K562 (cell line): ENCODE data around the gene PARP9. TPM values are rescaled to one million over a fixed set of nuclear protein-coding genes. Genes with fewer than 3 reads are reported as not detected.

Source experiments
- ATAC-seq: fragments of 200-7000 bp; cut with Tn5 transposase; 3 replicates; pipeline ENCODE4 v1.9.1; 2020; ENCODE audit warnings: moderate library complexity
- BruUV-seq: library from RNA; stranded (reverse); fragments of 400-500 nt; replicated peaks from 2 replicates; lab custom pipeline; 2021; lab: Mats Ljungman, UMichigan
- CTCF ChIA-PET: fragments of 300-600 bp; formaldehyde crosslinking; extraction: SDS; loops from one replicate; lab custom pipeline; 2021; ENCODE audit warnings: low intra/inter-chr PET ratio; lab: Yijun Ruan, JAX
- POLR2A ChIA-PET: fragments of 300-600, 350-650 bp; sonication (Branson Sonifier 250); formaldehyde crosslinking; extraction: SDS; loops from one replicate; lab custom pipeline; 2021; ENCODE audit warnings: antibody characterized with exemption, inconsistent platforms; lab: Yijun Ruan, JAX
- DNase-seq, 4 experiments: peaks; one replicate each; pipeline versions ENCODE4 v3.0.0 to v3.0.0-alpha.2; 2011 to 2018; ENCODE audit warnings: low spot score in 3 of 4, mixed read lengths in 3 of 4; ENCODE audit errors: extremely low read depth in 1 of 4
- FAIRE-seq: peaks from 2 replicates; lab custom pipeline; 2011; peaks lifted over from hg19 to GRCh38; lab: Jason Lieb, UNC
- H2AFZ ChIP-seq: 2 replicates; pipeline ENCODE4 v1.6.0; 2011; ENCODE audit warnings: low read depth, low read length, control low read depth, inconsistent platforms
- H3K27ac ChIP-seq: fragments of 200-600 bp; 3 replicates; pipeline ENCODE4 v1.8.0; 2011; ENCODE audit warnings: low read depth, mild to moderate bottlenecking, control low read depth, inconsistent platforms, low read length, moderate library complexity, mixed read lengths; ENCODE audit errors: extremely low read depth
- H3K27me3 ChIP-seq, 2 experiments: fragments of 300-600 bp in 1 of 2; 2 replicates in 1 of 2; 3 replicates in 1 of 2; pipeline versions ENCODE4 v1.6.0 to v1.8.0; 2011; ENCODE audit warnings: inconsistent platforms in 2 of 2, low read length in 2 of 2, mild to moderate bottlenecking in 1 of 2, mixed read lengths in 1 of 2, moderate library complexity in 1 of 2; ENCODE audit not compliant: control insufficient read depth in 2 of 2, insufficient read depth in 2 of 2
- H3K36me3 ChIP-seq: fragments of 300-600 bp; 3 replicates; pipeline ENCODE4 v1.8.0; 2011; ENCODE audit warnings: mild to moderate bottlenecking, low read length, inconsistent platforms; ENCODE audit not compliant: control insufficient read depth, insufficient read depth
- H3K4me1 ChIP-seq, 2 experiments: fragments of 200-600 bp in 1 of 2; replicated peaks in 1 of 2; 2 replicates in 1 of 2; 3 replicates in 1 of 2; pipeline versions ENCODE4 v1.5.1 to v1.8.0; 2011; ENCODE audit warnings: inconsistent platforms in 2 of 2, low read length in 2 of 2, mild to moderate bottlenecking in 1 of 2, mixed read lengths in 1 of 2, moderate library complexity in 1 of 2; ENCODE audit not compliant: control insufficient read depth in 2 of 2, insufficient read depth in 2 of 2
- H3K4me2 ChIP-seq: 2 replicates; pipeline ENCODE4 v1.6.1; 2011; ENCODE audit warnings: low read length, control low read depth, inconsistent platforms, mixed read lengths; ENCODE audit not compliant: insufficient read depth
- H3K4me3 ChIP-seq: fragments of 200-600 bp; sonication (generic), shearing (Covaris generic); 2 replicates; pipeline ENCODE4 v1.5.1; 2016; ENCODE audit warnings: control low read depth, inconsistent platforms
- H3K79me2 ChIP-seq: fragments of 200-600 bp; 3 replicates; pipeline ENCODE4 v1.8.0; 2011; ENCODE audit warnings: low read length, inconsistent platforms; ENCODE audit not compliant: control insufficient read depth, insufficient read depth
- H3K9ac ChIP-seq, 2 experiments: 2 replicates each; pipeline versions ENCODE4 v1.6.0 to v1.6.1; 2011; ENCODE audit warnings: low read depth in 2 of 2, low read length in 2 of 2, control low read depth in 1 of 2, inconsistent platforms in 1 of 2, mild to moderate bottlenecking in 1 of 2, mixed read lengths in 1 of 2; ENCODE audit not compliant: insufficient read depth in 1 of 2
- H3K9me1 ChIP-seq: one replicate; pipeline ENCODE4 v1.6.0; 2011; ENCODE audit warnings: inconsistent platforms, mild to moderate bottlenecking, low read length, moderate library complexity; ENCODE audit not compliant: control insufficient read depth, insufficient read depth
- H3K9me3 ChIP-seq: replicated peaks from 2 replicates; pipeline ENCODE4 v1.5.1; 2011; ENCODE audit warnings: low read depth, low read length, inconsistent platforms; ENCODE audit not compliant: control insufficient read depth, insufficient read depth
- H4K20me1 ChIP-seq: replicated peaks from 2 replicates; pipeline ENCODE4 v1.6.1; 2011; ENCODE audit warnings: low read length, inconsistent platforms, mixed read lengths; ENCODE audit not compliant: control insufficient read depth, insufficient read depth
- ARNT ChIP-seq, 2 experiments: fragments of 450-650 bp; IDR thresholded peaks; 2 replicates each; pipeline ENCODE4 v1.6.1; 2016; ENCODE audit warnings: mild to moderate bottlenecking in 1 of 2
- BDP1 ChIP-seq: IDR thresholded peaks from 3 replicates; pipeline ENCODE4 v1.6.1; 2011; ENCODE audit not compliant: insufficient read length, insufficient read depth
- CC2D1A ChIP-seq: fragments of 450-650 bp; IDR thresholded peaks from 2 replicates; pipeline ENCODE4 v1.6.1; 2017; ENCODE audit warnings: mild to moderate bottlenecking
- FOSL1 ChIP-seq: fragments of 200-800 bp; sonication (Bioruptor generic); conservative IDR thresholded peaks from 2 replicates; pipeline ENCODE4 v1.6.1; 2016; ENCODE audit warnings: missing genetic modification characterization, missing compliant biosample characterization
- IFI16 ChIP-seq: fragments of 250-450 bp; sonication (Bioruptor Pico); IDR thresholded peaks from 2 replicates; pipeline ENCODE4 v2.1.2; 2022; ENCODE audit warnings: mild to moderate bottlenecking, inconsistent platforms
- JUNB ChIP-seq: fragments of 450-650 bp; formaldehyde crosslinking; conservative IDR thresholded peaks from 2 replicates; pipeline ENCODE4 v1.4.0; 2020; ENCODE audit warnings: mild to moderate bottlenecking
- NR2F6 ChIP-seq: fragments of 450-650 bp; formaldehyde crosslinking; IDR thresholded peaks from 2 replicates; pipeline ENCODE4 v1.4.0; 2020; ENCODE audit warnings: mild to moderate bottlenecking
- ZNF239 ChIP-seq: fragments of 250-450 bp; sonication (Bioruptor Pico); IDR thresholded peaks from 2 replicates; pipeline ENCODE4 v1.4.0; 2020; ENCODE audit warnings: mild to moderate bottlenecking
- ZNF311 ChIP-seq: fragments of 250-450 bp; sonication (Bioruptor Pico); IDR thresholded peaks from 2 replicates; pipeline ENCODE4 v1.4.0; 2020; ENCODE audit warnings: mild to moderate bottlenecking, moderate library complexity
- ZNF551 ChIP-seq: fragments of 250-450 bp; sonication (Bioruptor Pico); IDR thresholded peaks from 2 replicates; pipeline ENCODE4 v1.5.0; 2021; ENCODE audit warnings: mild to moderate bottlenecking, moderate library complexity
- WGBS: fragments of 100-300 bp; shearing (Covaris generic); methylation state at CpG from one replicate; pipeline ENCODE4 v1.1.6; 2016; ENCODE audit warnings: low coverage, mixed read lengths; ENCODE audit not compliant: insufficient coverage; ENCODE audit errors: missing lambda C conversion rate; 5-methylcytosine and 5-hydroxymethylcytosine counted together
- in situ Hi-C: fragments of 300-500 bp; cut with MboI; formaldehyde crosslinking; loops from 4 replicates; pipeline ENCODE4 v1.15.0; 2018; ENCODE audit warnings: inconsistent platforms, mixed read lengths
- intact Hi-C: fragments of 100-400 bp; cut with micrococcal nuclease; formaldehyde crosslinking; loops from 2 replicates; pipeline ENCODE4 v1.14.2; 2022
- polyA plus RNA-seq, 8 experiments: library from polyadenylated mRNA; depleted of rRNA in 4 of 8; stranded (reverse) in 5 of 8; unstranded in 3 of 8; fragments of >200 nt; fragmentation: Nextera tagmentation in 2 of 8; fragmentation: Illumina TruSeq in 1 of 8; extraction: Ambion mirVana in 2 of 8; extraction: Trizol in 1 of 8; gene quantifications; 2 replicates each; pipeline versions ENCODE4 v1.2.1 to v1.2.3, GENCODE V29; 2011 to 2014; ENCODE audit warnings: inconsistent platforms in 1 of 8, missing spikeins in 1 of 8
- total RNA-seq, 7 experiments: library from RNA; depleted of rRNA in 6 of 7; stranded (reverse); fragments of >200 nt in 6 of 7; fragmentation: Illumina TruSeq in 2 of 7; extraction: Trizol in 2 of 7; gene quantifications; 2 replicates each; pipeline versions ENCODE4 v1.2.1 to v1.2.3, GENCODE V29; 2011 to 2021; ENCODE audit warnings: low replicate concordance in 1 of 7
- TF ChIP-seq, protein P1 (sequence below): fragments of 450-650 bp; IDR thresholded peaks from 2 replicates; pipeline ENCODE4 v1.6.1; 2017; ENCODE audit warnings: mild to moderate bottlenecking, moderate library complexity
- TF ChIP-seq, protein P2 (sequence below): fragments of 450-650 bp; IDR thresholded peaks from 2 replicates; pipeline ENCODE4 v1.6.1; 2018; ENCODE audit warnings: mild to moderate bottlenecking, low read depth; ENCODE audit not compliant: partially characterized antibody
- TF ChIP-seq, protein P3 (sequence below): IDR thresholded peaks from 2 replicates; pipeline ENCODE4 v1.6.1; 2012; ENCODE audit warnings: low read depth, low read length, improper control_type of control experiment, borderline replicate concordance

The PARP9 gene
- total and polyA plus RNA-seq, 9 of the 15 experiments (the other 6 are each of a cell fraction or from before 2014, with no cell fraction given): 2.1 to 4.8 (median 3.4) TPM

DNA sequence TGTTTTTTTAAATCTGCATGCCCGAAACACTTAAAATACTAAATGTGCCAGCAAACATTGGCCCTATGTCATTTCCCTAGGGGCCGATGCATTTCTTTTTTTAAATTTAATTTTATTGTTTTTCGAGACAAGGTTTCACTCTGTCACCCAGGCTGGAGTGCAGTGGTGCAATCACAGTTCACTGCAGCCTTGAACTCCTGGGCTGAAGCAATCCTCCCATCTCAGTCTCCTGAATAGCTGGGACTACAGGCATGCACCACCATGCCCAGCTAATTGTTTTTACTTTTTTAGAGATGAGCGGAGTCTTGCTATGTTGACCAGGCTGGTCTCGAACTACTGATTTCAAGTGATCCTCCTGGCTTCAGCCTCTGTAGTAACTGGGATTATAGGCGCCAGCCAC lies 5.5 kb downstream of the PARP9 start:
- ChIA-PET POLR2A (interaction anchor here (0.7 kb wide), 1 partner anchor 120 kb away, joined by 4 read pairs; no protein-coding TSS in a partner anchor), CTCF (no interaction called here)
- intact Hi-C loops (no loop called here), in situ Hi-C loops (no loop called here)
- no peaks in the 10 kb centered on the region for H4K20me1 ChIP-seq
- H3K79me2 ChIP-seq: no peaks in the 10 kb centered on the region; the same call in 2 of the 3 replicates
- no peak for ATAC-seq
- no peak overlapping the region for H3K9ac ChIP-seq
- H3K4me3 ChIP-seq: no peak overlapping the region
- no peak overlapping the region for H3K4me2 ChIP-seq
- TF ChIP-seq JUNB (CRISPR knock-in tag) (no peak), NR2F6 (CRISPR knock-in tag) (no peak), ZNF551 (CRISPR knock-in tag) (no peak), ARNT (IDR thresholded peaks at IDR 0.05) (no peak), BDP1 (no peak), ZNF311 (CRISPR knock-in tag) (no peak), FOSL1 (no peak), ZNF239 (CRISPR knock-in tag) (no peak), CC2D1A (no peak), IFI16 (CRISPR knock-in tag) (no peak)
- TF ChIP-seq, protein P1, sequence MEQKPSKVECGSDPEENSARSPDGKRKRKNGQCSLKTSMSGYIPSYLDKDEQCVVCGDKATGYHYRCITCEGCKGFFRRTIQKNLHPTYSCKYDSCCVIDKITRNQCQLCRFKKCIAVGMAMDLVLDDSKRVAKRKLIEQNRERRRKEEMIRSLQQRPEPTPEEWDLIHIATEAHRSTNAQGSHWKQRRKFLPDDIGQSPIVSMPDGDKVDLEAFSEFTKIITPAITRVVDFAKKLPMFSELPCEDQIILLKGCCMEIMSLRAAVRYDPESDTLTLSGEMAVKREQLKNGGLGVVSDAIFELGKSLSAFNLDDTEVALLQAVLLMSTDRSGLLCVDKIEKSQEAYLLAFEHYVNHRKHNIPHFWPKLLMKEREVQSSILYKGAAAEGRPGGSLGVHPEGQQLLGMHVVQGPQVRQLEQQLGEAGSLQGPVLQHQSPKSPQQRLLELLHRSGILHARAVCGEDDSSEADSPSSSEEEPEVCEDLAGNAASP: no peak
- TF ChIP-seq, protein P2, sequence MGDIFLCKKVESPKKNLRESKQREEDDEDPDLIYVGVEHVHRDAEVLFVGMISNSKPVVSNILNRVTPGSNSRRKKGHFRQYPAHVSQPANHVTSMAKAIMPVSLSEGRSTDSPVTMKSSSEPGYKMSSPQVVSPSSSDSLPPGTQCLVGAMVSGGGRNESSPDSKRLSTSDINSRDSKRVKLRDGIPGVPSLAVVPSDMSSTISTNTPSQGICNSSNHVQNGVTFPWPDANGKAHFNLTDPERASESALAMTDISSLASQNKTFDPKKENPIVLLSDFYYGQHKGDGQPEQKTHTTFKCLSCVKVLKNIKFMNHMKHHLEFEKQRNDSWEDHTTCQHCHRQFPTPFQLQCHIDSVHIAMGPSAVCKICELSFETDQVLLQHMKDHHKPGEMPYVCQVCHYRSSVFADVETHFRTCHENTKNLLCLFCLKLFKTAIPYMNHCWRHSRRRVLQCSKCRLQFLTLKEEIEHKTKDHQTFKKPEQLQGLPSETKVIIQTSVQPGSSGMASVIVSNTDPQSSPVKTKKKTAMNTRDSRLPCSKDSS: no peak
- TF ChIP-seq, protein P3, sequence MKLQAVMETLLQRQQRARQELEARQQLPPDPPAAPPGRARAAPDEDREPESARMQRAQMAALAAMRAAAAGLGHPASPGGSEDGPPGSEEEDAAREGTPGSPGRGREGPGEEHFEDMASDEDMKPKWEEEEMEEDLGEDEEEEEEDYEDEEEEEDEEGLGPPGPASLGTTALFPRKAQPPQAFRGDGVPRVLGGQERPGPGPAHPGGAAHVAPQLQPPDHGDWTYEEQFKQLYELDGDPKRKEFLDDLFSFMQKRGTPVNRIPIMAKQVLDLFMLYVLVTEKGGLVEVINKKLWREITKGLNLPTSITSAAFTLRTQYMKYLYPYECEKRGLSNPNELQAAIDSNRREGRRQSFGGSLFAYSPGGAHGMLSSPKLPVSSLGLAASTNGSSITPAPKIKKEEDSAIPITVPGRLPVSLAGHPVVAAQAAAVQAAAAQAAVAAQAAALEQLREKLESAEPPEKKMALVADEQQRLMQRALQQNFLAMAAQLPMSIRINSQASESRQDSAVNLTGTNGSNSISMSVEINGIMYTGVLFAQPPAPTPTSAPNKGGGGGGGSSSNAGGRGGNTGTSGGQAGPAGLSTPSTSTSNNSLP: no peak
- no peak for FAIRE-seq
- no peaks in the 10 kb centered on the region for H3K9me3 ChIP-seq
- H3K9me1 ChIP-seq: no peaks in the 10 kb centered on the region
- BruUV-seq: no TSS peak
- no peaks in the 10 kb centered on the region for H3K27me3 ChIP-seq
- no peaks in the 10 kb centered on the region for H3K36me3 ChIP-seq
- no peak overlapping the region for H2AFZ ChIP-seq
- peaks cover 0 to 6% of the 10 kb centered on the region in 2 experiments; a peak in 2 of 5 replicates for H3K4me1 ChIP-seq
- no peak for DNase-seq
- no peak overlapping the region for H3K27ac ChIP-seq
- WGBS: 64% methylated on average over 6 of the region's 6 CpGs
